Mammary epithelial cell (primary cell): ENCODE results near the gene DNAH17.

Experiments
- CTCF ChIP-seq, 2 donors: IDR thresholded peaks in 1 of 2; conservative IDR thresholded peaks in 1 of 2; 2 replicates each; pipeline ENCODE4 v1.5.1; 2011 to 2012; ENCODE audit warnings: inconsistent platforms in 2 of 2, low read length in 2 of 2, mild to moderate bottlenecking in 2 of 2, control low read depth in 1 of 2, low read depth in 1 of 2; ENCODE audit not compliant: insufficient read depth in 1 of 2; ENCODE audit errors: extremely low read depth in 1 of 2
- EZH2 ChIP-seq: IDR thresholded peaks from 2 replicates; pipeline ENCODE4 v1.6.1; 2012; ENCODE audit warnings: low read length, inconsistent platforms, borderline replicate concordance

GRCh38 chr17:78468366-78468765 is 108.8 kb downstream of the DNAH17 start:
- TF ChIP-seq CTCF (conservative IDR thresholded peaks at IDR 0.05 in 1 of 2, IDR thresholded peaks at IDR 0.05 in 1 of 2; ENCODE audit: extremely low read depth in 1 of 2, insufficient read depth in 1 of 2, low read depth in 1 of 2, low read length in 2 of 2) (no peak), EZH2 (no peak)
